Ishikawa (cell line): ENCODE measurements around the gene IKZF4.

ENCODE experiments used
- CEBPB ChIP-seq: IDR thresholded peaks from 2 replicates; pipeline ENCODE4 v1.6.1; 2012
- CREB1 ChIP-seq: IDR thresholded peaks from 2 replicates; pipeline ENCODE4 v1.6.1; 2012; ENCODE audit warnings: low read depth
- EGR1 ChIP-seq: IDR thresholded peaks from 2 replicates; pipeline ENCODE4 v1.6.1; 2012
- EP300 ChIP-seq: IDR thresholded peaks from 2 replicates; pipeline ENCODE4 v1.6.1; 2012; ENCODE audit warnings: borderline replicate concordance
- FOXM1 ChIP-seq: IDR thresholded peaks from 2 replicates; pipeline ENCODE4 v1.6.1; 2012; ENCODE audit warnings: low read depth, borderline replicate concordance
- MAX ChIP-seq: IDR thresholded peaks from 2 replicates; pipeline ENCODE4 v1.6.1; 2012
- NFIC ChIP-seq: IDR thresholded peaks from 2 replicates; pipeline ENCODE4 v1.6.1; 2012
- RAD21 ChIP-seq: IDR thresholded peaks from 2 replicates; pipeline ENCODE4 v1.6.1; 2012; ENCODE audit warnings: low read depth
- REST ChIP-seq: IDR thresholded peaks from 2 replicates; pipeline ENCODE4 v1.6.1; 2012; ENCODE audit warnings: low read depth, mild to moderate bottlenecking
- TAF1 ChIP-seq: IDR thresholded peaks from 2 replicates; pipeline ENCODE4 v1.6.1; 2012; ENCODE audit warnings: low read depth, mild to moderate bottlenecking
- TCF12 ChIP-seq: IDR thresholded peaks from 2 replicates; pipeline ENCODE4 v1.6.1; 2012; ENCODE audit warnings: low read depth
- USF1 ChIP-seq: IDR thresholded peaks from 2 replicates; pipeline ENCODE4 v1.6.1; 2012
- YY1 ChIP-seq: IDR thresholded peaks from 2 replicates; pipeline ENCODE4 v1.6.1; 2012; ENCODE audit warnings: low read depth

- TF ChIP-seq MAX (no peak), RAD21 (no peak), CEBPB (no peak), FOXM1 (no peak), EGR1 (no peak), NFIC (no peak), REST (no peak), EP300 (no peak), YY1 (no peak), TCF12 (no peak), USF1 (no peak), TAF1 (no peak), CREB1 (no peak)
These were observed 37.5 kb upstream of the IKZF4 start for GRCh38 chr12:55983232-55983842.
